ENCODE measurements around the gene WNK1. TPM values are rescaled to one million over a fixed set of nuclear protein-coding genes. Genes with fewer than 3 reads are reported as not detected.
"Not testable (repeated sequence)": the region's sequence is repeated elsewhere in the genome, so short reads cannot be mapped to it uniquely, and the experiment has no call there.

WNK1 gene
- total RNA-seq, 4 donors from 2014 or later: 273 to 518 (median 346) TPM

DNA sequence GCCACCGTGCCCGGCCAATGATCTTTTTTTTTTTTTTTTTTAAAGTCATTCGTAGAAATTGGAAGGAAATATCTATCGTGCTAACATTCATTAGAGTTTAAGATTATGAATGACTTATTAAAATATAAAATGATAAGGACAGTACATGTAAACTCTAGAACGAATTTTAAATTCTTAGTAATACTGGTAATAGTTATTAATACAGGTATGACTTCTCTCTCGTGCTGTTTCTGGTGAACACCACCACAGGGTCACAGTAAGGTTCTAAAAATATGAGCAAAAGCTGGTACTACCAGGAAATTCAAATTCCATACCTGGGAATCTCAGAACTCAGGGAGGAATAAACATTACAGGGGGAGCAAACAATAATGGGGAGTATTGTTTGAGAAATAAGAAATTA, 26.2 kb downstream of the WNK1 start:
- 74 to 77% methylated on average over 6 of the region's 6 CpGs for WGBS, 2 donors
- H3K4me3 ChIP-seq (ENCODE audit: low read depth, poor library complexity, severe bottlenecking): no peak overlapping the region
- no peak for DNase-seq (ENCODE audit: low spot score in 2 of 2)
- intact Hi-C loops (cut with DNase I; ENCODE audit: low total_unique reads): no loop called here
- TF ChIP-seq, protein P1, sequence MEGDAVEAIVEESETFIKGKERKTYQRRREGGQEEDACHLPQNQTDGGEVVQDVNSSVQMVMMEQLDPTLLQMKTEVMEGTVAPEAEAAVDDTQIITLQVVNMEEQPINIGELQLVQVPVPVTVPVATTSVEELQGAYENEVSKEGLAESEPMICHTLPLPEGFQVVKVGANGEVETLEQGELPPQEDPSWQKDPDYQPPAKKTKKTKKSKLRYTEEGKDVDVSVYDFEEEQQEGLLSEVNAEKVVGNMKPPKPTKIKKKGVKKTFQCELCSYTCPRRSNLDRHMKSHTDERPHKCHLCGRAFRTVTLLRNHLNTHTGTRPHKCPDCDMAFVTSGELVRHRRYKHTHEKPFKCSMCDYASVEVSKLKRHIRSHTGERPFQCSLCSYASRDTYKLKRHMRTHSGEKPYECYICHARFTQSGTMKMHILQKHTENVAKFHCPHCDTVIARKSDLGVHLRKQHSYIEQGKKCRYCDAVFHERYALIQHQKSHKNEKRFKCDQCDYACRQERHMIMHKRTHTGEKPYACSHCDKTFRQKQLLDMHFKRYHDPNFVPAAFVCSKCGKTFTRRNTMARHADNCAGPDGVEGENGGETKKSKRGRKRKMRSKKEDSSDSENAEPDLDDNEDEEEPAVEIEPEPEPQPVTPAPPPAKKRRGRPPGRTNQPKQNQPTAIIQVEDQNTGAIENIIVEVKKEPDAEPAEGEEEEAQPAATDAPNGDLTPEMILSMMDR (IDR thresholded peaks at IDR 0.05): no peak
- TF ChIP-seq POLR2A (IDR thresholded peaks at IDR 0.05): no peak

DNA sequence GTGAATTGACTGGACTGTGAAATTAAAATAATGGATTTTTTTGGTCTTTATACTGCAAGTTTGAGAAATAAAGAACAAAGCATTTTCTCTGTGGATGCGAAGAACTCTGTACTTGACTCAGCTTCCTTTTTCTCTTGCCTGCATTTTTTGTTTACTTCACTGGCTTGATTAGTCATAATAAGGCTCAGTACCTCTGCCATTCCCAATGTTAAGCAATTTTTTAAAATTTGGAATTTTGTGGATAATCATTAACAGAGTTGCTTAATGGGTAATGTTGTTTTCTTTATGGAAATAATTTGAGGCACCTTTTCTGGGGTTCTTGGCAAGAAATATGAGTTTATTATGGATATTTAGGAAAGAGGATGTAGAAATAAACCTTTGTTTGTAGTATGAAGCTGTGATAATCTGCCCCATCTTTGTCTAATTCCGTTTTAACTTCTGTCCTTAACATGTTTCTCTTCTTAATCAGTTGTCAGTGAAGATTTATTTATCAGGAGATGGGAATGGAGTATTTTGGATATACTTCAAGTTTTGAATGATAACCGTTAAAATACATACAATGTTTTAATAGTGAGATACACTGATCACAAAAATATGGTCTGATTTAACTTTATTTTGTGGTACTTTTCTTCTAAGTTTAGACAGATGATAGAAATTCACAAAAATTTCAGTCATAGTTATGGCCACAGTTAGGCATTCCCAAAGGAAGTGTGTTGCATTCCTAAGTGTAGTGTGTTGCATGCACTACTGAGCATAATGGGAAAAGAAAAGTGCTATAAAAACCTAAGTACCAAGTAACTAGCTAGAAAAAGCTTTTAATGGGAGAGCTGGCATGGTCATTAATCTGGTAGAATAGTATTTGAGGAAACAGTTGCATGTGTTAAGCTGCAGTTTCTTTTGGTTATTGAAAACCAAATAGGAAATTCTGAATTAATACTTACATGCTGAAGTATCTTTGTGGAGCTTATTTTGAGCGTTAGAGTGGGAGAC, 27.7 kb downstream of the WNK1 start:
- TF ChIP-seq POLR2A (IDR thresholded peaks at IDR 0.05): no peak
- TF ChIP-seq, protein P1 (IDR thresholded peaks at IDR 0.05): no peak
- intact Hi-C loops (cut with DNase I; ENCODE audit: low total_unique reads): no loop called here
- no peak for DNase-seq (ENCODE audit: low spot score in 2 of 2)
- 35% methylated on average over 4 of the region's 4 CpGs for WGBS, 2 donors
- H3K4me3 ChIP-seq (ENCODE audit: low read depth, poor library complexity, severe bottlenecking): no peak overlapping the region

DNA sequence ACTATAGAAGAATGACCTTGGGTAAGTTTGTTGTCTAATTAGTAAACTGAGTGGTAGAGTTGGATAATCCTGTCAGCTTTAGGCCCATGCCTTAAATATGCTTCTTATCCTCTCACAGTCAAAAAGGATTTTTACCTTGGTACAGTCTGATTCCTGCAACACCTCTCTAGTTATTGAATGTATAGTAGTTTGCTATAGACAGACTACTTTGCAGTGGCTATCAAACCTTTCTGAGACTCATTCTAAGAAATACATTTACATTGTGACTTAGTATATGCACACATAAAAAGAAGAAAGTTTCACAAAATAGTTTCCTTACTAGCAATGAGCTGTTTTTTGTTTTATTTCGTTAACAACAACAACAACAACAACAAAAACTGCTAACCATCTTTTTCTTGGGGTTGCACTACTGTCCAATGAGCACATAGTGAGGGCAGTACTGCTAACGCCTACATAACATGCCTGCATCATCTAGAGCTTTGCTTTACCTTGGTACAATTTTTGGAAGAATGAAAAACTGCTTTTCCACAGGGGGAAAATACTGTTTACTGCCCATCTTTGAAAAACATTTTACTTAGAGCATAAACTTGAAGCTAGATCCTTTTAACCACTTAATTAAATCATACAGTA, 28.5 kb downstream of the WNK1 start:
- TF ChIP-seq, protein P1 (IDR thresholded peaks at IDR 0.05): no peak
- no peak for TF ChIP-seq POLR2A (IDR thresholded peaks at IDR 0.05)
- intact Hi-C loops (cut with DNase I; ENCODE audit: low total_unique reads): no loop called here
- H3K4me3 ChIP-seq (ENCODE audit: low read depth, poor library complexity, severe bottlenecking): no peak overlapping the region
- 81 to 82% methylated on average over 2 of the region's 2 CpGs for WGBS, 2 donors
- no peak for DNase-seq (ENCODE audit: low spot score in 2 of 2)

DNA sequence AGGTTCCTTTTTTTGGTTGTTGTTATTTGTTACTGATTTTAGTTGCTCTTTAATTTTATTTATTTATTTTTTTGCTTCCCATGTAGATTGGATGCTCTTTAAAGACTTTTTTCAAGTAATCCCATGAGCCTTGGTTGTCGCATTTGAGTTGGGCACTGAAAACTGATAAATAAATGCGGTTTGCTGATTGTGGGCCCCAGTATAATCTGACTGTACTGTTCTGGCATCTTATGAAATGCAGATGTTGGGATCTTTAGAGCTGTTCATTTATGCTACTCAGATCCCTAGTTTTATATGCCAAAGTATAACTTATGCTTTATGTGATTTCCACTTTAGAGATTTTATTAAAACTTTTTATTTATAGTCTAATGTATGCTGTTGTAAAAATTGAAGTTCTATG, 33.3 kb downstream of the WNK1 start:
- intact Hi-C loops (cut with DNase I; ENCODE audit: low total_unique reads): no loop called here
- DNase-seq (ENCODE audit: low spot score in 2 of 2): no peak
- WGBS, 2 donors: 71 to 76% methylated on average over 2 of the region's 2 CpGs
- H3K4me3 ChIP-seq (ENCODE audit: low read depth, poor library complexity, severe bottlenecking): no peak overlapping the region
- no peak for TF ChIP-seq POLR2A (IDR thresholded peaks at IDR 0.05)
- TF ChIP-seq, protein P1 (IDR thresholded peaks at IDR 0.05): no peak

DNA sequence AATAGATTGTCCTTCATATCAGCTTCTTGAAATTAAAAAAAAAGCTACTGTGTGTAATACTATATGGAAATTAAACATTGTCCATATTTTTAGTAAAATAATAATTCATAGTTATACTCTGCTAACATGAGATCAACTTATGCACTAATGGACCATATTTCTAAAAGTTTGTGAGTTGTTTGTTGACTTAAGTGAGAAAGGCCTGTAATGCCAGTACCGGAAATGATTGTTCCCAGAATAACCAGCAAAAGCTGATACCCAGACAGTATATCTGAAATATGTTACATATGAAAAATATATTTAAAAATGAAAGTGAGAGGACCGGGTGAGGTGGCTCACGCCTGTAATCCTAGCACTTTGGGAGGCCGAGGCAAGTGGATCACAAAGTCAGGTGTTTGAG, 35.9 kb downstream of the WNK1 start:
- H3K4me3 ChIP-seq (ENCODE audit: low read depth, poor library complexity, severe bottlenecking): no peak overlapping the region
- intact Hi-C loops (cut with DNase I; ENCODE audit: low total_unique reads): no loop called here
- TF ChIP-seq, protein P1 (IDR thresholded peaks at IDR 0.05): no peak
- TF ChIP-seq POLR2A (IDR thresholded peaks at IDR 0.05): no peak
- no peak for DNase-seq (ENCODE audit: low spot score in 2 of 2)
- 92 to 93% methylated on average over 4 of the region's 4 CpGs for WGBS, 2 donors

DNA sequence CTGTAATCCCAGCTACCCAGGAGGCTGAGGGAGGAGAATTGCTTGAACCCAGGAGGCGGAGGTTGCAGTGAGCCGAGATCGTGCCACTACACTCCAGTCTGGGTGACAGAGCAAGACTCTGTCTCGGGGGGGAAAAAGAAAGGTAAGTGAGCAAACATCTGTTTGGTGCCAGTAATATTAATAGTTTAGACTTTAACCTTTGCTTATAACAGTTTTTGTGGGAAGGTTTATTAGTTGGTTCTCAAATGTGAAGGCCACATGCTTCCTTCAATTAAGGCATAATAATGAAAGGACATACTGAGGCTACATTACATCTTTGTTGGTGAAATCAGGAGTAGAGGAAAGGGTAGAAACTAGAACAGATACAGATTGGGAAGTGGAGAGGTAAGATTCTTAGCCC, 36.4 kb downstream of the WNK1 start:
- H3K4me3 ChIP-seq (ENCODE audit: low read depth, poor library complexity, severe bottlenecking); intact Hi-C loops (cut with DNase I; ENCODE audit: low total_unique reads); DNase-seq (ENCODE audit: low spot score in 2 of 2): not testable (repeated sequence)
- 94% methylated on average over 4 of the region's 4 CpGs for WGBS, 2 donors

All from lower leg skin (tissue), 4 donors.